A673 (cell line): Measurements from ENCODE around the gene CLGN. TPM values are rescaled to one million over a fixed set of nuclear protein-coding genes. Genes with fewer than 3 reads are reported as not detected.
A peak's percentile ranks its signal among the peaks of the same experiment; 100 is the strongest.
"Not testable (repeated sequence)": the region's sequence is repeated elsewhere in the genome, so short reads cannot be mapped to it uniquely, and the experiment has no call there.

Experiments
- BruUV-seq: library from RNA; stranded (reverse); fragments of 400-500 nt; replicated peaks from 2 replicates; lab custom pipeline; 2021; lab: Mats Ljungman, UMichigan
- CTCF ChIA-PET: fragments of 300-600 bp; sonication (Branson Sonifier 250); formaldehyde crosslinking; loops from one replicate; lab custom pipeline; 2022; ENCODE audit warnings: antibody characterized with exemption; lab: Charles Lee
- POLR2A ChIA-PET: fragments of 300-600 bp; sonication (Branson Sonifier 250); formaldehyde crosslinking; loops from one replicate; lab custom pipeline; 2022; ENCODE audit warnings: antibody characterized with exemption; ENCODE audit not compliant: low non-redundant PET; lab: Charles Lee
- DNase-seq: peaks from one replicate; pipeline ENCODE4 v3.0.0-alpha.2; 2015; ENCODE audit warnings: low spot score
- H3K27ac ChIP-seq: fragments of 200-600 bp; sonication (generic); 2 replicates; pipeline ENCODE4 v1.5.1; 2016; ENCODE audit warnings: mixed run types, low read depth, mild to moderate bottlenecking, mixed read lengths, antibody characterized with exemption, low read length; ENCODE audit not compliant: poor library complexity, severe bottlenecking
- H3K27me3 ChIP-seq: fragments of 200-600 bp; sonication (generic); replicated peaks from 2 replicates; pipeline ENCODE4 v1.6.1; 2017; ENCODE audit warnings: mixed run types, low read depth, mild to moderate bottlenecking, mixed read lengths, antibody characterized with exemption, low read length; ENCODE audit not compliant: insufficient read depth, poor library complexity
- H3K36me3 ChIP-seq: fragments of 200-600 bp; sonication (generic); 2 replicates; pipeline ENCODE4 v1.6.1; 2016; ENCODE audit warnings: mixed run types, mild to moderate bottlenecking, mixed read lengths, antibody characterized with exemption, low read length; ENCODE audit not compliant: insufficient read depth, poor library complexity, severe bottlenecking
- H3K4me1 ChIP-seq: fragments of 200-600 bp; sonication (generic); 2 replicates; pipeline ENCODE4 v1.6.1; 2017; ENCODE audit warnings: mixed run types, mild to moderate bottlenecking, mixed read lengths, antibody characterized with exemption, low read length; ENCODE audit not compliant: insufficient read depth, poor library complexity, severe bottlenecking
- H3K4me3 ChIP-seq: fragments of 200-600 bp; sonication (generic); 2 replicates; pipeline ENCODE4 v1.5.1; 2016; ENCODE audit warnings: low read depth, mixed run types, mild to moderate bottlenecking, mixed read lengths, low read length; ENCODE audit not compliant: poor library complexity, severe bottlenecking
- H3K9me3 ChIP-seq: fragments of 200-600 bp; sonication (generic); 2 replicates; pipeline ENCODE4 v1.6.1; 2016; ENCODE audit warnings: mixed run types, low read depth, mild to moderate bottlenecking, mixed read lengths, antibody characterized with exemption, low read length; ENCODE audit not compliant: poor library complexity, severe bottlenecking
- CTCF ChIP-seq: fragments of 300-800, 200-600 bp; sonication (generic); conservative IDR thresholded peaks from 2 replicates; pipeline ENCODE4 v1.5.1; 2017; ENCODE audit warnings: low read depth, mild to moderate bottlenecking, antibody characterized with exemption, low read length, moderate library complexity, mixed read lengths
- EZH2 ChIP-seq: fragments of 200-600 bp; sonication (generic); IDR thresholded peaks from 2 replicates; pipeline ENCODE4 v1.6.1; 2017; ENCODE audit warnings: borderline replicate concordance, low read depth, mild to moderate bottlenecking, mixed read lengths, antibody characterized with exemption, low read length; ENCODE audit not compliant: poor library complexity, severe bottlenecking
- intact Hi-C: fragments of 100-400 bp; cut with micrococcal nuclease; formaldehyde crosslinking; loops from one replicate; pipeline ENCODE4 v1.10.0; 2022; ENCODE audit not compliant: unreplicated experiment
- total RNA-seq: library from RNA; stranded (reverse); gene quantifications from 2 replicates; pipeline ENCODE4 v1.2.3, GENCODE V29; 2021

CLGN gene
- total RNA-seq, 1 experiment from 2014 or later: 7.3 TPM

- H3K27ac ChIP-seq: no peak overlapping the region
- POLR2A ChIA-PET: no interaction called here
- H3K27me3 ChIP-seq: no peaks in the 10 kb centered on the region
- intact Hi-C loops: no loop called here
- CTCF ChIA-PET: no interaction called here
- no TSS peak for BruUV-seq
- H3K9me3 ChIP-seq: no peaks in the 10 kb centered on the region
- H3K4me3 ChIP-seq: no peak overlapping the region
- H3K36me3 ChIP-seq: no peaks in the 10 kb centered on the region
- DNase-seq: no peak
- TF ChIP-seq EZH2: no peak
- TF ChIP-seq CTCF: no peak
- peaks cover 9% of the 10 kb centered on the region for H3K4me1 ChIP-seq
Measured at GRCh38 chr4:140448162-140448561, 20.7 kb upstream of the CLGN start.

GRCh38 chr4:140444347-140444746 is 16.9 kb upstream of the CLGN start:
- H3K36me3 ChIP-seq, BruUV-seq, DNase-seq, H3K27me3 ChIP-seq, CTCF ChIA-PET, H3K4me3 ChIP-seq, POLR2A ChIA-PET, H3K4me1 ChIP-seq, intact Hi-C loops, H3K9me3 ChIP-seq, H3K27ac ChIP-seq: not testable (repeated sequence)

GRCh38 chr4:140439644-140440142 is 12.2 kb upstream of the CLGN start:
- DNase-seq: no peak
- H3K36me3 ChIP-seq: no peaks in the 10 kb centered on the region
- no peak overlapping the region for H3K4me3 ChIP-seq
- no TSS peak for BruUV-seq
- no peaks in the 10 kb centered on the region for H3K27me3 ChIP-seq
- TF ChIP-seq CTCF (no peak), EZH2 (no peak)
- CTCF ChIA-PET: no interaction called here
- no peak overlapping the region for H3K27ac ChIP-seq
- no peaks in the 10 kb centered on the region for H3K9me3 ChIP-seq
- intact Hi-C loops: no loop called here
- POLR2A ChIA-PET: no interaction called here
- H3K4me1 ChIP-seq: no peaks in the 10 kb centered on the region

GRCh38 chr4:140427919-140428471 is 547 bp upstream of the CLGN start:
- no peaks in the 10 kb centered on the region for H3K4me1 ChIP-seq
- H3K27ac ChIP-seq: no peak overlapping the region
- no peaks in the 10 kb centered on the region for H3K27me3 ChIP-seq
- no peaks in the 10 kb centered on the region for H3K9me3 ChIP-seq
- DNase-seq: peak; percentile 20
- no TSS peak for BruUV-seq
- peak overlapping the region; percentile 68 for H3K4me3 ChIP-seq
- no peaks in the 10 kb centered on the region for H3K36me3 ChIP-seq
- ChIA-PET POLR2A (interaction anchor here (0.6 kb wide), 1 partner anchor 488 kb away, joined by 3 read pairs; no protein-coding TSS in a partner anchor), CTCF (no interaction called here)
- intact Hi-C loops: loop anchor here (5.0 kb wide), 1 partner anchor 424 kb away; no protein-coding TSS in a partner anchor
- TF ChIP-seq CTCF (no peak), EZH2 (no peak)
